CD1c-positive myeloid dendritic cell (primary cell): ENCODE results near the gene SUMF1.
A peak's percentile ranks its signal among the peaks of the same experiment; 100 is the strongest.
"Not testable (repeated sequence)": the region's sequence is repeated elsewhere in the genome, so short reads cannot be mapped to it uniquely, and the experiment has no call there.

ENCODE experiments used
- DNase-seq: peaks from one replicate; pipeline ENCODE4 v3.0.0-alpha.2; 2016; ENCODE audit errors: extremely low spot score

SUMF1 gene

GRCh38 chr3:4461468-4462090 is 5.5 kb downstream of the SUMF1 start:
- no peak for DNase-seq

GRCh38 chr3:4460334-4460733 is 6.7 kb downstream of the SUMF1 start:
- DNase-seq = no peak

GRCh38 chr3:4458961-4459360 is 8.1 kb downstream of the SUMF1 start:
- DNase-seq = no peak

- not testable (repeated sequence) for DNase-seq
Observed at GRCh38 chr3:4456780-4457179, 10.3 kb downstream of the SUMF1 start.

- no peak for DNase-seq
Observed at GRCh38 chr3:4454142-4454541, 12.9 kb downstream of the SUMF1 start.

- no peak for DNase-seq
Observed at GRCh38 chr3:4449043-4449805, 17.8 kb downstream of the SUMF1 start.

- DNase-seq = no peak
Observed at GRCh38 chr3:4448187-4448586, 18.9 kb downstream of the SUMF1 start.

- DNase-seq = no peak
Observed at GRCh38 chr3:4447295-4447999, 19.6 kb downstream of the SUMF1 start.

- DNase-seq = no peak
Observed at GRCh38 chr3:4440951-4441350, 26.1 kb downstream of the SUMF1 start.

- no peak for DNase-seq
Observed at GRCh38 chr3:4438296-4438695, 28.8 kb downstream of the SUMF1 start.

GRCh38 chr3:4432259-4432658 is 34.8 kb downstream of the SUMF1 start:
- DNase-seq = no peak

- DNase-seq = no peak
Observed at GRCh38 chr3:4429648-4430350, 37.3 kb downstream of the SUMF1 start.

GRCh38 chr3:4426782-4427344 is 40.2 kb downstream of the SUMF1 start:
- peak; percentile 60 for DNase-seq

GRCh38 chr3:4426261-4426781 is 40.7 kb downstream of the SUMF1 start:
- DNase-seq = no peak

GRCh38 chr3:4425707-4426106 is 41.4 kb downstream of the SUMF1 start:
- peak; percentile 16 for DNase-seq

- no peak for DNase-seq
Observed at GRCh38 chr3:4425055-4425454, 42.0 kb downstream of the SUMF1 start.

GRCh38 chr3:4421121-4421520 is 45.9 kb downstream of the SUMF1 start:
- DNase-seq = peak; percentile 91

GRCh38 chr3:4419920-4420319 is 47.1 kb downstream of the SUMF1 start:
- no peak for DNase-seq

GRCh38 chr3:4419386-4419785 is 47.7 kb downstream of the SUMF1 start:
- DNase-seq = no peak

- DNase-seq = no peak
Observed at GRCh38 chr3:4418156-4418555, 48.9 kb downstream of the SUMF1 start.

- no peak for DNase-seq
Observed at GRCh38 chr3:4417449-4417848, 49.6 kb downstream of the SUMF1 start.

- peak; percentile 79 for DNase-seq
Observed at GRCh38 chr3:4416961-4417360, 50.1 kb downstream of the SUMF1 start.
